ENCODE data around the gene TSFM.

Gene TSFM

GRCh38 chr12:57765698-57766463 is 16.7 kb upstream of the TSFM start:
- peaks cover 6% of the 10 kb centered on the region for H3K79me2 ChIP-seq (ENCODE audit: low read length)
- H3K4me1 ChIP-seq (ENCODE audit: low read length), result peaks cover 6% of the 10 kb centered on the region
- peak overlapping the region; percentile 52; the same call in 1 of the 2 replicates for H3K9ac ChIP-seq (ENCODE audit: low read length)
- no peaks in the 10 kb centered on the region for H3K9me3 ChIP-seq (ENCODE audit: insufficient read depth, low read length)
- no peak overlapping the region for H3K27ac ChIP-seq (ENCODE audit: low read length)
- peaks cover 5% of the 10 kb centered on the region; the same call in 1 of the 2 replicates for H4K20me1 ChIP-seq (ENCODE audit: insufficient read depth, low read length)
- no peaks in the 10 kb centered on the region for H3K27me3 ChIP-seq (ENCODE audit: low read depth, low read length)
- no peak overlapping the region for H2AFZ ChIP-seq (ENCODE audit: low read depth, low read length)
- TF ChIP-seq CTCF (IDR thresholded peaks at IDR 0.05; ENCODE audit: low read depth, low read length) (no peak), EZH2phosphoT487 (IDR thresholded peaks at IDR 0.05; ENCODE audit: low read depth) (no peak)
- peaks cover 38% of the 10 kb centered on the region for H3K36me3 ChIP-seq (replicated peaks; ENCODE audit: low read depth, low read length)
- H3K4me3 ChIP-seq (ENCODE audit: low read length), result peak overlapping the region; percentile 78
- peak overlapping the region; percentile 83 for H3K4me2 ChIP-seq (ENCODE audit: low read length)

- H2AFZ ChIP-seq (ENCODE audit: low read depth, low read length), result no peak within 1 kb of the TSS
- no peak within 1 kb of the TSS for H3K9ac ChIP-seq (ENCODE audit: low read length)
- no peak within 1 kb of the TSS for H3K4me3 ChIP-seq (ENCODE audit: low read length)
- TF ChIP-seq EZH2phosphoT487 (IDR thresholded peaks at IDR 0.05; ENCODE audit: low read depth) (no peak), CTCF (IDR thresholded peaks at IDR 0.05; ENCODE audit: low read depth, low read length) (no peak)
- peaks cover 8% of the 10 kb centered on the region for H3K4me1 ChIP-seq (ENCODE audit: low read length)
- peak within 1 kb of the TSS; percentile 83; the same call in 1 of the 2 replicates for H3K4me2 ChIP-seq (ENCODE audit: low read length)
- H3K79me2 ChIP-seq (ENCODE audit: low read length), result peaks cover 12% of the 10 kb centered on the region
- H4K20me1 ChIP-seq (ENCODE audit: insufficient read depth, low read length), result no peaks in the 10 kb centered on the region
- no peaks in the 10 kb centered on the region for H3K9me3 ChIP-seq (ENCODE audit: insufficient read depth, low read length)
- no peaks in the 10 kb centered on the region for H3K27me3 ChIP-seq (ENCODE audit: low read depth, low read length)
- H3K36me3 ChIP-seq (replicated peaks; ENCODE audit: low read depth, low read length), result peaks cover 35% of the 10 kb centered on the region
- H3K27ac ChIP-seq (ENCODE audit: low read length), result no peak within 1 kb of the TSS
These were observed 15.9 kb upstream of the TSFM start, which contains the start of gene CYP27B1 for GRCh38 chr12:57766464-57767304. Gene CYP27B1 (minus strand): TSS chr12:57767078. CDS start chr12:57767041, 37 bp downstream.

GRCh38 chr12:57767305-57767698 is 15.3 kb upstream of the TSFM start:
- H3K9ac ChIP-seq (ENCODE audit: low read length), result no peak overlapping the region
- TF ChIP-seq CTCF (IDR thresholded peaks at IDR 0.05; ENCODE audit: low read depth, low read length), result no peak
- no peak for TF ChIP-seq EZH2phosphoT487 (IDR thresholded peaks at IDR 0.05; ENCODE audit: low read depth)
- H3K9me3 ChIP-seq (ENCODE audit: insufficient read depth, low read length), result no peaks in the 10 kb centered on the region
- H3K27me3 ChIP-seq (ENCODE audit: low read depth, low read length), result no peaks in the 10 kb centered on the region
- no peak overlapping the region for H3K4me2 ChIP-seq (ENCODE audit: low read length)
- peaks cover 32% of the 10 kb centered on the region for H3K36me3 ChIP-seq (replicated peaks; ENCODE audit: low read depth, low read length)
- no peaks in the 10 kb centered on the region for H4K20me1 ChIP-seq (ENCODE audit: insufficient read depth, low read length)
- H3K27ac ChIP-seq (ENCODE audit: low read length), result no peak overlapping the region
- H3K4me3 ChIP-seq (ENCODE audit: low read length), result no peak overlapping the region
- H3K4me1 ChIP-seq (ENCODE audit: low read length), result peaks cover 8% of the 10 kb centered on the region
- peaks cover 12% of the 10 kb centered on the region for H3K79me2 ChIP-seq (ENCODE audit: low read length)
- H2AFZ ChIP-seq (ENCODE audit: low read depth, low read length), result no peak overlapping the region

GRCh38 chr12:57767876-57768275 is 14.7 kb upstream of the TSFM start:
- no peaks in the 10 kb centered on the region for H4K20me1 ChIP-seq (ENCODE audit: insufficient read depth, low read length)
- no peaks in the 10 kb centered on the region for H3K27me3 ChIP-seq (ENCODE audit: low read depth, low read length)
- no peak overlapping the region for H3K9ac ChIP-seq (ENCODE audit: low read length)
- no peak overlapping the region for H3K4me3 ChIP-seq (ENCODE audit: low read length)
- H3K79me2 ChIP-seq (ENCODE audit: low read length), result peaks cover 12% of the 10 kb centered on the region
- no peaks in the 10 kb centered on the region for H3K9me3 ChIP-seq (ENCODE audit: insufficient read depth, low read length)
- H3K4me1 ChIP-seq (ENCODE audit: low read length), result peaks cover 10% of the 10 kb centered on the region
- no peak overlapping the region for H3K4me2 ChIP-seq (ENCODE audit: low read length)
- TF ChIP-seq EZH2phosphoT487 (IDR thresholded peaks at IDR 0.05; ENCODE audit: low read depth) (no peak), CTCF (IDR thresholded peaks at IDR 0.05; ENCODE audit: low read depth, low read length) (no peak)
- no peak overlapping the region for H3K27ac ChIP-seq (ENCODE audit: low read length)
- H2AFZ ChIP-seq (ENCODE audit: low read depth, low read length), result no peak overlapping the region
- peaks cover 29% of the 10 kb centered on the region for H3K36me3 ChIP-seq (replicated peaks; ENCODE audit: low read depth, low read length)

Measured in OCI-LY3 (cell line).